Smooth muscle cell of the brain vasculature (primary cell): ENCODE data around the gene JUP.

ENCODE experiments used
- DNase-seq: peaks from one replicate; pipeline ENCODE4 v3.0.0-alpha.2; 2012; ENCODE audit warnings: low read depth, low spot score

JUP gene

GRCh38 chr17:41723801-41724475 is 62.6 kb downstream of the JUP start:
- DNase-seq, result no peak

GRCh38 chr17:41722231-41722630 is 64.3 kb downstream of the JUP start:
- DNase-seq, result no peak

- DNase-seq, result no peak
Observed at GRCh38 chr17:41718287-41718645, 68.2 kb downstream of the JUP start.

- no peak for DNase-seq
Observed at GRCh38 chr17:41717408-41718286, 68.9 kb downstream of the JUP start.

- no peak for DNase-seq
Observed at GRCh38 chr17:41711669-41712400, 74.7 kb downstream of the JUP start, which contains the start of gene GAST. Gene GAST, plus strand, starts transcription at chr17:41712331. Its CDS starts 3,106 bp downstream, at chr17:41715437.

- no peak for DNase-seq
Observed at GRCh38 chr17:41710472-41711090, 75.9 kb downstream of the JUP start.

GRCh38 chr17:41707803-41708669 is 78.5 kb downstream of the JUP start:
- DNase-seq, result no peak

- DNase-seq, result no peak
Observed at GRCh38 chr17:41705271-41705991, 81.1 kb downstream of the JUP start.
